H1 (cell line): ENCODE measurements around the gene PC. TPM values are rescaled to one million over a fixed set of nuclear protein-coding genes. Genes with fewer than 3 reads are reported as not detected.

ENCODE experiments used
- CTCF ChIA-PET: fragments of 300-600 bp; sonication (Branson Sonifier 250); formaldehyde crosslinking; loops from one replicate; lab custom pipeline; 2021; ENCODE audit not compliant: partially characterized antibody; lab: Charles Lee
- POLR2A ChIA-PET: fragments of 300-600 bp; sonication (Branson Sonifier 250); formaldehyde crosslinking; loops from one replicate; lab custom pipeline; 2021; ENCODE audit warnings: inconsistent platforms; ENCODE audit not compliant: partially characterized antibody; lab: Charles Lee
- DNase-seq, 2 experiments: peaks; one replicate each; pipeline versions ENCODE4 v3.0.0 to v3.0.0-alpha.2; 2010 to 2022; ENCODE audit warnings: low spot score in 2 of 2, low read depth in 1 of 2, mixed read lengths in 1 of 2
- FAIRE-seq: peaks from 2 replicates; lab custom pipeline; 2011; peaks lifted over from hg19 to GRCh38; lab: Jason Lieb, UNC
- H2AFZ ChIP-seq: 2 replicates; pipeline ENCODE4 v1.8.1; 2012; ENCODE audit warnings: low read length, inconsistent platforms
- H2AK5ac ChIP-seq: 2 replicates; pipeline ENCODE4 v1.6.1; 2013; ENCODE audit warnings: low read depth, low read length
- H2BK120ac ChIP-seq: replicated peaks from 2 replicates; pipeline ENCODE3; 2013; ENCODE audit warnings: low read depth, low read length, inconsistent platforms
- H2BK12ac ChIP-seq: 2 replicates; pipeline ENCODE4 v1.6.1; 2013; ENCODE audit warnings: low read depth, low read length
- H2BK15ac ChIP-seq: 2 replicates; pipeline ENCODE4 v1.6.1; 2013; ENCODE audit warnings: low read length
- H2BK20ac ChIP-seq: 2 replicates; pipeline ENCODE4 v1.6.1; 2013; ENCODE audit warnings: low read length
- H2BK5ac ChIP-seq: 2 replicates; pipeline ENCODE4 v1.6.1; 2013; ENCODE audit warnings: low read depth, low read length
- H3K14ac ChIP-seq: 2 replicates; pipeline ENCODE4 v1.6.1; 2013; ENCODE audit warnings: inconsistent platforms; ENCODE audit not compliant: insufficient read length
- H3K18ac ChIP-seq: 2 replicates; pipeline ENCODE4 v1.6.1; 2013; ENCODE audit warnings: low read length; ENCODE audit errors: extremely low read depth
- H3K23ac ChIP-seq: 2 replicates; pipeline ENCODE4 v1.6.1; 2013; ENCODE audit warnings: inconsistent platforms; ENCODE audit not compliant: insufficient read length
- H3K23me2 ChIP-seq: 2 replicates; pipeline ENCODE4 v1.6.1; 2013; ENCODE audit warnings: low read depth, low read length
- H3K27ac ChIP-seq: 2 replicates; pipeline ENCODE4 v1.6.1; 2011; ENCODE audit warnings: low read depth, low read length, inconsistent platforms
- H3K27me3 ChIP-seq, 4 experiments: replicated peaks in 1 of 4; 1 replicate in 1 of 4; 2 replicates in 3 of 4; pipeline versions ENCODE4 v1.6.1 to v1.8.1; 2011 to 2013; ENCODE audit warnings: low read length in 3 of 4, mild to moderate bottlenecking in 3 of 4, inconsistent platforms in 2 of 4, mixed read lengths in 2 of 4, moderate library complexity in 1 of 4; ENCODE audit not compliant: control insufficient read depth in 3 of 4, insufficient read depth in 3 of 4; ENCODE audit errors: extremely low read depth in 1 of 4
- H3K36me3 ChIP-seq, 4 experiments: 2 replicates each; pipeline versions ENCODE4 v1.6.1 to v1.8.1; 2011 to 2013; ENCODE audit warnings: mild to moderate bottlenecking in 4 of 4, low read length in 3 of 4, moderate library complexity in 2 of 4, control low read depth in 1 of 4, inconsistent platforms in 1 of 4; ENCODE audit not compliant: insufficient read depth in 4 of 4, control insufficient read depth in 2 of 4
- H3K4ac ChIP-seq: replicated peaks from 2 replicates; pipeline ENCODE3; 2013; ENCODE audit warnings: low read length, low read depth, mixed read lengths, inconsistent platforms; ENCODE audit not compliant: insufficient read length
- H3K4me1 ChIP-seq, 4 experiments: replicated peaks in 1 of 4; 1 replicate in 1 of 4; 2 replicates in 3 of 4; pipeline versions ENCODE4 v1.6.1 to v1.8.1; 2011 to 2013; ENCODE audit warnings: low read length in 3 of 4, inconsistent platforms in 2 of 4, mixed read lengths in 1 of 4; ENCODE audit not compliant: insufficient read depth in 4 of 4, control insufficient read depth in 3 of 4
- H3K4me2 ChIP-seq, 2 experiments: 2 replicates each; pipeline versions ENCODE4 v1.6.1 to v1.8.1; 2011 to 2013; ENCODE audit warnings: low read depth in 2 of 2, low read length in 2 of 2, control low read depth in 1 of 2, inconsistent platforms in 1 of 2, mild to moderate bottlenecking in 1 of 2; ENCODE audit not compliant: insufficient read depth in 1 of 2
- H3K4me3 ChIP-seq, 4 experiments: fragments of 200-600, 300-600 bp in 1 of 4; sonication (generic), shearing (Covaris generic), sonication (Bioruptor Twin) in 1 of 4; 2 replicates each; pipeline versions ENCODE4 v1.5.1 to v1.8.1; 2011 to 2016; ENCODE audit warnings: low read length in 4 of 4, low read depth in 3 of 4, control low read depth in 2 of 4, inconsistent platforms in 2 of 4, mild to moderate bottlenecking in 2 of 4, mixed read lengths in 1 of 4, moderate library complexity in 1 of 4; ENCODE audit not compliant: insufficient read depth in 2 of 4; ENCODE audit errors: extremely low read depth in 1 of 4
- H3K56ac ChIP-seq: replicated peaks from 2 replicates; pipeline ENCODE3; 2013; ENCODE audit warnings: low read depth, mild to moderate bottlenecking, mixed read lengths, low read length, inconsistent platforms; ENCODE audit not compliant: insufficient read length
- H3K79me1 ChIP-seq: 2 replicates; pipeline ENCODE4 v1.6.1; 2013; ENCODE audit warnings: low read depth, low read length, control low read depth
- H3K79me2 ChIP-seq, 2 experiments: 2 replicates each; pipeline versions ENCODE4 v1.6.1 to v1.8.1; 2012 to 2013; ENCODE audit warnings: low read length in 2 of 2, mild to moderate bottlenecking in 2 of 2, inconsistent platforms in 1 of 2; ENCODE audit not compliant: insufficient read depth in 2 of 2, control insufficient read depth in 1 of 2
- H3K9ac ChIP-seq, 4 experiments: replicated peaks in 1 of 4; 1 replicate in 1 of 4; 2 replicates in 3 of 4; pipeline versions ENCODE4 v1.6.1 to v1.8.1; 2011 to 2013; ENCODE audit warnings: low read depth in 3 of 4, low read length in 3 of 4, control low read depth in 2 of 4, mild to moderate bottlenecking in 2 of 4, moderate library complexity in 2 of 4, inconsistent platforms in 1 of 4; ENCODE audit errors: extremely low read depth in 1 of 4
- H3K9me3 ChIP-seq, 2 experiments: 2 replicates each; pipeline versions ENCODE4 v1.6.1 to v1.8.1; 2012 to 2013; ENCODE audit warnings: mild to moderate bottlenecking in 2 of 2, moderate library complexity in 2 of 2, control low read depth in 1 of 2, inconsistent platforms in 1 of 2, low read depth in 1 of 2, low read length in 1 of 2, mixed read lengths in 1 of 2; ENCODE audit not compliant: insufficient read depth in 2 of 2
- H4K20me1 ChIP-seq, 2 experiments: replicated peaks in 1 of 2; 2 replicates each; pipeline versions ENCODE3 to v1.8.1; 2011 to 2013; ENCODE audit warnings: inconsistent platforms in 2 of 2, low read length in 2 of 2, mild to moderate bottlenecking in 1 of 2; ENCODE audit not compliant: insufficient read depth in 2 of 2, control insufficient read depth in 1 of 2
- H4K5ac ChIP-seq: 2 replicates; pipeline ENCODE4 v1.6.1; 2013; ENCODE audit warnings: low read length, low read depth, mixed read lengths, inconsistent platforms; ENCODE audit not compliant: insufficient read length
- H4K8ac ChIP-seq: 2 replicates; pipeline ENCODE4 v1.8.0; 2013; ENCODE audit warnings: mild to moderate bottlenecking, moderate library complexity, low read length, inconsistent platforms; ENCODE audit not compliant: insufficient read depth; ENCODE audit errors: extremely low read depth
- H4K91ac ChIP-seq: replicated peaks from 2 replicates; pipeline ENCODE3; 2013; ENCODE audit warnings: low read length, mixed read lengths, inconsistent platforms; ENCODE audit not compliant: insufficient read length
- EZH2 ChIP-seq: fragments of 200-600 bp; sonication (generic); IDR thresholded peaks from 2 replicates; pipeline ENCODE4 v1.7.1; 2012; ENCODE audit warnings: low read depth, mild to moderate bottlenecking, moderate library complexity, low read length, inconsistent platforms; ENCODE audit not compliant: severe bottlenecking
- WGBS, 2 experiments: shearing (Covaris generic) in 1 of 2; methylation state at CpG; one replicate each; pipeline versions ENCODE4 v1.1.6 to v1.1.7; 2013 to 2015; ENCODE audit warnings: low lambda C conversion rate in 2 of 2, mixed read lengths in 2 of 2, inconsistent platforms in 1 of 2, low coverage in 1 of 2, missing lambda C conversion rate in 1 of 2; ENCODE audit not compliant: insufficient replicate concordance in 2 of 2, insufficient coverage in 1 of 2, insufficient read length in 1 of 2; ENCODE audit errors: extremely low coverage in 1 of 2, missing lambda C conversion rate in 1 of 2; 5-methylcytosine and 5-hydroxymethylcytosine counted together
- polyA plus RNA-seq, 7 experiments: library from polyadenylated mRNA; depleted of rRNA in 3 of 7; stranded (reverse) in 5 of 7; unstranded in 2 of 7; fragments of >200 nt in 5 of 7; fragments of 200-250 nt in 2 of 7; gene quantifications; 1 replicate in 5 of 7; 2 replicates in 1 of 7; 4 replicates in 1 of 7; pipeline versions ENCODE4 v1.2.1 to v1.2.3, GENCODE V29; 2011 to 2013; ENCODE audit warnings: missing spikeins in 2 of 7, mixed read lengths in 2 of 7
- total RNA-seq: library from RNA; stranded (reverse); fragmentation: NEBNext Ultra II Directional; extraction: Animal tissue kit (Norgen Biotek cat#: 25700); gene quantifications from 2 replicates; pipeline ENCODE4 v1.2.1, GENCODE V29; 2021

Gene PC
- total and polyA plus RNA-seq, 2 of the 8 experiments (the other 6 are each of a cell fraction or from before 2014, with no cell fraction given), result 11.5 to 27.5 TPM

DNA sequence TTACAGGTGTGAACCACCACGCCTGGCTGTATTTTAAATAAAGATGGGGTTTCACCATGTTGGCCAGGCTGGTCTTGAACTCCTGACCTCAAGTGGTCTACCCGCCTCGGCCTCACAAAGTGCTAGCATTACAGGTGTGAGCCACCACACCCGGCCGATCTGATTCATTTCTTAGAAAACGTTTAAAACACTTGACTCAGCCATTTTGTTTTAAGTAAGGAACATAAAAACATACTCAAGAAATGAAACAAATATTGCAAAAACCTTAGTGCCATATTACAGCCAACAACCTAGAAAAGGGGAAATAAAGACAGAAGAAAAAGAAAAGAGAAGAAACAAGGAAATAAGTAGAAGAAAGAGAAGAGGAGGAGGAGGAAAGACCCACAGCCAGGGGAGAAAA, 84.0 kb downstream of the PC start:
- Histone ChIP-seq H3K27me3 (no peaks in the 10 kb centered on the region), H2BK12ac (no peak overlapping the region), H2AK5ac (no peak overlapping the region), H2BK120ac (no peak overlapping the region), H2BK15ac (no peak overlapping the region), H4K91ac (no peak overlapping the region), H3K4me3 (no peak overlapping the region), H2AFZ (no peak overlapping the region), H3K56ac (no peak overlapping the region), H2BK5ac (no peak overlapping the region), H3K9ac (no peak overlapping the region), H3K36me3 (0 out of 8 replicates have a peak, but pooled peaks cover 0 to 2% (median 0%) of the 10 kb centered on the region in 4 experiments), H4K5ac (no peak overlapping the region), H2BK20ac (no peak overlapping the region), H4K20me1 (no peaks in the 10 kb centered on the region), H3K18ac (no peak overlapping the region), H4K8ac (no peak overlapping the region), H3K4me1 (peaks cover 0 to 6% (median 1%) of the 10 kb centered on the region in 4 experiments; a peak in 1 of 7 replicates), H3K23ac (no peak overlapping the region), H3K23me2 (no peaks in the 10 kb centered on the region), H3K4ac (no peak overlapping the region), H3K27ac (no peak overlapping the region), H3K4me2 (no peak overlapping the region), H3K79me2 (no peaks in the 10 kb centered on the region), H3K79me1 (peaks cover 2% of the 10 kb centered on the region; the same call in 1 of the 2 replicates), H3K9me3 (no peaks in the 10 kb centered on the region), H3K14ac (no peak overlapping the region)
- FAIRE-seq, result no peak
- TF ChIP-seq EZH2, result no peak
- 94% methylated on average over 6 of the region's 6 CpGs; no CpG with 5 or more reads in 1 of the 2 experiments for WGBS, 2 experiments
- CTCF ChIA-PET, result interaction anchor here (0.9 to 13.8 kb wide), 2 partner anchors 8 to 102 kb away, joined by 3 to 199 read pairs; no protein-coding TSS in a partner anchor
- no peak for DNase-seq
- POLR2A ChIA-PET, result no interaction called here
